SK-N-SH treated with all-trans-retinoic acid at 6 μM for 48 hours (cell line): ENCODE measurements around the gene SMTNL2.

Experiments used
- ATAC-seq: fragments of 200-7000 bp; cut with Tn5 transposase; 3 replicates; pipeline ENCODE4 v1.9.1; 2020; ENCODE audit warnings: mild to moderate bottlenecking, moderate library complexity
- ARNTL ChIP-seq: fragments of 450-650 bp; formaldehyde crosslinking; IDR thresholded peaks from 2 replicates; pipeline ENCODE4 v1.5.0; 2020; ENCODE audit warnings: low read depth, mild to moderate bottlenecking, moderate library complexity, borderline replicate concordance
- BACH2 ChIP-seq: fragments of 250-450 bp; sonication (Bioruptor Pico); IDR thresholded peaks from 2 replicates; pipeline ENCODE4 v1.9.0; 2021; ENCODE audit warnings: mild to moderate bottlenecking, borderline replicate concordance
- CSRNP3 ChIP-seq: fragments of 250-450 bp; sonication (Bioruptor Pico); IDR thresholded peaks from 2 replicates; pipeline ENCODE4 v1.5.1; 2021; ENCODE audit warnings: mild to moderate bottlenecking, moderate library complexity
- ESRRG ChIP-seq: fragments of 250-450 bp; sonication (Bioruptor Pico); IDR thresholded peaks from 2 replicates; pipeline ENCODE4 v1.6.1; 2021; ENCODE audit warnings: mild to moderate bottlenecking
- GLIS3 ChIP-seq: fragments of 250-450 bp; sonication (Bioruptor Pico); IDR thresholded peaks from 2 replicates; pipeline ENCODE4 v1.5.0; 2020; ENCODE audit warnings: mild to moderate bottlenecking, moderate library complexity
- ISL1 ChIP-seq: fragments of 250-450 bp; sonication (Bioruptor Pico); IDR thresholded peaks from 2 replicates; pipeline ENCODE4 v2.1.2; 2022; ENCODE audit warnings: mild to moderate bottlenecking, moderate library complexity
- OSR1 ChIP-seq: fragments of 250-450 bp; sonication (Bioruptor Pico); IDR thresholded peaks from 2 replicates; pipeline ENCODE4 v1.8.0; 2022; ENCODE audit warnings: moderate library complexity, mild to moderate bottlenecking, inconsistent platforms
- PATZ1 ChIP-seq: fragments of 250-450 bp; sonication (Bioruptor Pico); IDR thresholded peaks from 2 replicates; pipeline ENCODE4 v1.8.0; 2020; ENCODE audit warnings: mild to moderate bottlenecking, moderate library complexity, borderline replicate concordance
- POU6F1 ChIP-seq: fragments of 250-450 bp; sonication (Bioruptor Pico); IDR thresholded peaks from 2 replicates; pipeline ENCODE4 v1.8.0; 2021; ENCODE audit warnings: low read depth, mild to moderate bottlenecking, moderate library complexity, borderline replicate concordance
- RARB ChIP-seq: fragments of 250-450 bp; sonication (Bioruptor Pico); IDR thresholded peaks from 2 replicates; pipeline ENCODE4 v1.8.0; 2021; ENCODE audit warnings: mild to moderate bottlenecking, moderate library complexity
- TCF4 ChIP-seq: fragments of 250-450 bp; sonication (Bioruptor Pico); IDR thresholded peaks from 2 replicates; pipeline ENCODE4 v1.8.0; 2021; ENCODE audit warnings: mild to moderate bottlenecking, moderate library complexity, borderline replicate concordance
- TOX ChIP-seq: fragments of 250-450 bp; sonication (Bioruptor Pico); IDR thresholded peaks from 2 replicates; pipeline ENCODE4 v1.8.0; 2021; ENCODE audit warnings: mild to moderate bottlenecking, moderate library complexity, borderline replicate concordance
- TSHZ2 ChIP-seq: fragments of 250-450 bp; sonication (Bioruptor Pico); IDR thresholded peaks from 2 replicates; pipeline ENCODE4 v1.5.0; 2020; ENCODE audit warnings: mild to moderate bottlenecking, moderate library complexity
- ZC3H10 ChIP-seq: fragments of 250-450 bp; sonication (Bioruptor Pico); IDR thresholded peaks from 2 replicates; pipeline ENCODE4 v1.5.1; 2021; ENCODE audit warnings: mild to moderate bottlenecking, moderate library complexity
- ZFP30 ChIP-seq: fragments of 450-650 bp; formaldehyde crosslinking; IDR thresholded peaks from 2 replicates; pipeline ENCODE4 v1.5.0; 2022; ENCODE audit warnings: mild to moderate bottlenecking, moderate library complexity
- ZNF565 ChIP-seq: fragments of 450-650 bp; formaldehyde crosslinking; conservative IDR thresholded peaks from 2 replicates; pipeline ENCODE4 v1.5.0; 2020; ENCODE audit warnings: low read depth, mild to moderate bottlenecking, moderate library complexity
- ZNF70 ChIP-seq: fragments of 450-650 bp; formaldehyde crosslinking; IDR thresholded peaks from 2 replicates; pipeline ENCODE4 v1.5.0; 2020; ENCODE audit warnings: mild to moderate bottlenecking, moderate library complexity
- ZNF8 ChIP-seq: fragments of 450-650 bp; formaldehyde crosslinking; IDR thresholded peaks from 2 replicates; pipeline ENCODE4 v1.5.0; 2020; ENCODE audit warnings: mild to moderate bottlenecking, moderate library complexity

Gene SMTNL2

GRCh38 chr17:4562015-4562969 is 22.0 kb upstream of the SMTNL2 start:
- TF ChIP-seq RARB (CRISPR knock-in tag): no peak
- ATAC-seq: no peak

GRCh38 chr17:4565209-4566141 is 18.9 kb upstream of the SMTNL2 start:
- ATAC-seq: peak; percentile 94
- no peak for TF ChIP-seq ZNF70 (CRISPR knock-in tag)
- no peak for TF ChIP-seq ZFP30 (CRISPR knock-in tag)
- no peak for TF ChIP-seq ZNF565 (CRISPR knock-in tag)
- no peak for TF ChIP-seq PATZ1
- TF ChIP-seq ESRRG: no peak

- TF ChIP-seq BACH2 (CRISPR knock-in tag) (no peak), GLIS3 (CRISPR knock-in tag) (no peak)
- ATAC-seq: peak; percentile 93
Observed at GRCh38 chr17:4566785-4567184, 17.5 kb upstream of the SMTNL2 start.

- no peak for ATAC-seq
- no peak for TF ChIP-seq ZNF8
- no peak for TF ChIP-seq ZC3H10
- no peak for TF ChIP-seq POU6F1 (CRISPR knock-in tag)
- no peak for TF ChIP-seq RARB (CRISPR knock-in tag)
- no peak for TF ChIP-seq GLIS3 (CRISPR knock-in tag)
- no peak for TF ChIP-seq TCF4
- no peak for TF ChIP-seq ISL1 (CRISPR knock-in tag)
- TF ChIP-seq ZNF565 (CRISPR knock-in tag): no peak
- TF ChIP-seq TSHZ2 (CRISPR knock-in tag): no peak
Observed at GRCh38 chr17:4569591-4569990, 14.7 kb upstream of the SMTNL2 start.

- TF ChIP-seq OSR1 (no peak), ESRRG (no peak), BACH2 (CRISPR knock-in tag) (no peak), TOX (CRISPR knock-in tag) (no peak), ZNF565 (CRISPR knock-in tag) (no peak), ISL1 (CRISPR knock-in tag) (no peak), ZNF8 (no peak), POU6F1 (CRISPR knock-in tag) (no peak), CSRNP3 (CRISPR knock-in tag) (no peak), ARNTL (CRISPR knock-in tag) (no peak), TCF4 (no peak), TSHZ2 (CRISPR knock-in tag) (no peak), ZC3H10 (no peak), ZNF70 (CRISPR knock-in tag) (no peak)
- no peak for ATAC-seq
Observed at GRCh38 chr17:4572131-4572530, 12.2 kb upstream of the SMTNL2 start.
